ENCODE results near the gene SLC9A5. TPM values are rescaled to one million over a fixed set of nuclear protein-coding genes. Genes with fewer than 3 reads are reported as not detected.

The SLC9A5 gene
- total RNA-seq, 1 donor from 2014 or later = 6.4 TPM

- Mint-ChIP-seq H3K4me1 (ENCODE audit: low read depth) (peaks cover 4% of the 10 kb centered on the region), H3K9me3 (no peaks in the 10 kb centered on the region), H3K27ac (no peak overlapping the region), H3K36me3 (ENCODE audit: low read depth) (no peaks in the 10 kb centered on the region), H3K27me3 (ENCODE audit: low read depth) (no peaks in the 10 kb centered on the region), H3K4me3 (ENCODE audit: low read depth) (no peak overlapping the region)
- intact Hi-C loops (cut with micrococcal nuclease) = loop anchor here (5.0 kb wide), 1 partner anchor 138 kb away; no protein-coding TSS in a partner anchor
- DNase-seq (ENCODE audit: low spot score) = no peak
Observed at GRCh38 chr16:67259705-67260104, 10.9 kb downstream of the SLC9A5 start.

DNA sequence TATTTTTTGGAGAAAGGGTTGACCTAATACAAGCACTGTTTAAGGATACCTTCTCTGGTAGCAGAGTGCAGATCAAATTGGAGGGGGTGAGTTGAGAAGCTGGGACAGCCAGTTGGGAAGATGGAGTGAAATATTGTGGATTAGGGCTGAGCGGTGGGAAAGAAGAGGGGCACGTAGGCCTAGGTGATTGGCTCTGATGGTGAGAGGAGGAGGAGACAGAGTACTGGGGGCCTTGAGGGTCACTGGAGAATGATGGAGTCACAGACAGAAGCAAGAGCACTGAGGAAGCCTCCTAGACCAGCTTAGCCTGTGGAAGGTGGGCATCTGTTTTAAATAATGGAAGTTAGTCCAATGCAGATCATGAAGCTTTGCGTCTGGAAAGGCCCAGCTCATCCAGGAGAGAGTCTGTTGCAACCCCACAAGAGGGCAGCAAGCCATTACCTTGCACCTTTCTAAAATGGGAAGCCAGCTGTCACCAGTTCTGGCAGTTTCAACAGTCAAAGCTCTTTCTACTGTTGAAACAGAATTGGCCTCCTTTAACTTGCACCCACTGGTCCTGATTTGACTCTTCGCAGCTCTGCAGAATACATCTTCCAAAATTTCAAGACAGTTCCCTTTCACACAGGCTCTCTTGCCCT is 11.8 kb downstream of the SLC9A5 start:
- Mint-ChIP-seq H3K4me1 (ENCODE audit: low read depth) (peaks cover 4% of the 10 kb centered on the region), H3K27me3 (ENCODE audit: low read depth) (no peaks in the 10 kb centered on the region), H3K4me3 (ENCODE audit: low read depth) (no peak overlapping the region), H3K9me3 (no peaks in the 10 kb centered on the region), H3K36me3 (ENCODE audit: low read depth) (no peaks in the 10 kb centered on the region), H3K27ac (no peak overlapping the region)
- intact Hi-C loops (cut with micrococcal nuclease) = loop anchor here (5.0 kb wide), 1 partner anchor 137 kb away; no protein-coding TSS in a partner anchor
- DNase-seq (ENCODE audit: low spot score) = no peak

DNA sequence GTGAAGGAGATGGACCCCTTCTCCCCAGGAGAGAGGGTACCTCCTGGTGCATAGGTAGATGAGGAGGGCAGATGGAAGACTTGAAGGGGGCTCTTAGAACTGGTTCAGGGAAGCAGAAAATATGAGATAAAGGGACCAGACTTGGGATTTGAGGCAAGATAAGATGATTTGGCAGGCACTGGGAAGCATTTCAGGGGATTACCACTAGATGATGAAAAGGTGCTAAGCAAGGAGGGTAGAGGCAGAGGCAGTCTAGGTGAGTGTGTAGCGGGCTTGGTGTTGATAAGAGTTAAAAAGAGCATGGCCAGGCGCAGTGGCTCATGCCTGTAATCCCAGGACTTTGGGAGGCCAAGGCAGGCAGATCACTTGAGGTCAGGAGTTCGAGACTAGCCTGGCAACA is 14.4 kb downstream of the SLC9A5 start:
- H3K27ac Mint-ChIP-seq = no peak overlapping the region
- no peak overlapping the region for H3K4me3 Mint-ChIP-seq (ENCODE audit: low read depth)
- DNase-seq (ENCODE audit: low spot score) = no peak
- H3K4me1 Mint-ChIP-seq (ENCODE audit: low read depth) = peaks cover 4% of the 10 kb centered on the region
- H3K36me3 Mint-ChIP-seq (ENCODE audit: low read depth) = peaks cover 3% of the 10 kb centered on the region
- H3K9me3 Mint-ChIP-seq = no peaks in the 10 kb centered on the region
- intact Hi-C loops (cut with micrococcal nuclease) = loop anchor here (5.0 kb wide), 1 partner anchor 134 kb away; no protein-coding TSS in a partner anchor
- no peaks in the 10 kb centered on the region for H3K27me3 Mint-ChIP-seq (ENCODE audit: low read depth)

DNA sequence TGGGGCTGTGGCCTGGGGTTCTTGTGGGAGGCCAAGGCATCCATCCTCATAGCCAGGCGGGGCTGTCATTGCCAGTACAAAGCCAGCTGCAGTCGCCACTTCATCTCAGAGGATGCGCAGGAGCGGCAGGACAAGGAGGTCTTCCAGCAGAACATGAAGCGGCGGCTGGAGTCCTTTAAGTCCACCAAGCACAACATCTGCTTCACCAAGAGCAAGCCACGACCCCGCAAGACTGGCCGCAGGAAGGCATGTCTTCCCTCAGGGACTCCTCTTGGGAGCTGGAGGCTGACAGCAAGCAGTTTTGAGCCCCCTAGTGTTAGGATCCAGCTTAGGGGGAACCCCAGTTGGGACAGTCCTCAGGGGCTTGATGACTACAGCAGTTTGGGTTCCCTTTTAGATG is 15.5 kb downstream of the SLC9A5 start:
- Mint-ChIP-seq H3K4me1 (ENCODE audit: low read depth) (peaks cover 4% of the 10 kb centered on the region), H3K36me3 (ENCODE audit: low read depth) (peaks cover 3% of the 10 kb centered on the region), H3K27me3 (ENCODE audit: low read depth) (no peaks in the 10 kb centered on the region), H3K9me3 (no peaks in the 10 kb centered on the region), H3K4me3 (ENCODE audit: low read depth) (no peak overlapping the region), H3K27ac (no peak overlapping the region)
- no peak for DNase-seq (ENCODE audit: low spot score)
- intact Hi-C loops (cut with micrococcal nuclease) = loop anchor here (5.0 kb wide), 1 partner anchor 133 kb away; no protein-coding TSS in a partner anchor

GRCh38 chr16:67264866-67265265 is 16.1 kb downstream of the SLC9A5 start:
- intact Hi-C loops (cut with micrococcal nuclease) = loop anchor here (5.0 kb wide), 1 partner anchor 132 kb away; no protein-coding TSS in a partner anchor
- H3K27me3 Mint-ChIP-seq (ENCODE audit: low read depth) = no peaks in the 10 kb centered on the region
- H3K36me3 Mint-ChIP-seq (ENCODE audit: low read depth) = peaks cover 3% of the 10 kb centered on the region
- H3K4me3 Mint-ChIP-seq (ENCODE audit: low read depth) = no peak overlapping the region
- no peak overlapping the region for H3K27ac Mint-ChIP-seq
- peaks cover 4% of the 10 kb centered on the region for H3K4me1 Mint-ChIP-seq (ENCODE audit: low read depth)
- no peak for DNase-seq (ENCODE audit: low spot score)
- no peaks in the 10 kb centered on the region for H3K9me3 Mint-ChIP-seq

GRCh38 chr16:67265834-67266233 is 17.1 kb downstream of the SLC9A5 start:
- no peak overlapping the region for H3K27ac Mint-ChIP-seq
- H3K4me1 Mint-ChIP-seq (ENCODE audit: low read depth) = no peaks in the 10 kb centered on the region
- intact Hi-C loops (cut with micrococcal nuclease) = no loop called here

GRCh38 chr16:67268136-67268579 is 19.4 kb downstream of the SLC9A5 start:
- intact Hi-C loops (cut with micrococcal nuclease) = no loop called here

More at GRCh38 chr16:67265834-67266233, 17.1 kb downstream of the SLC9A5 start:
- no peak overlapping the region for H3K4me3 Mint-ChIP-seq (ENCODE audit: low read depth)
- H3K27me3 Mint-ChIP-seq (ENCODE audit: low read depth) = no peaks in the 10 kb centered on the region
- H3K36me3 Mint-ChIP-seq (ENCODE audit: low read depth) = peaks cover 3% of the 10 kb centered on the region
- H3K9me3 Mint-ChIP-seq = no peaks in the 10 kb centered on the region
- DNase-seq (ENCODE audit: low spot score) = no peak

GRCh38 chr16:67269766-67270165 is 21.0 kb downstream of the SLC9A5 start:
- no peak overlapping the region for H3K27ac Mint-ChIP-seq
- H3K36me3 Mint-ChIP-seq (ENCODE audit: low read depth) = peaks cover 8% of the 10 kb centered on the region
- no peaks in the 10 kb centered on the region for H3K4me1 Mint-ChIP-seq (ENCODE audit: low read depth)
- H3K27me3 Mint-ChIP-seq (ENCODE audit: low read depth) = no peaks in the 10 kb centered on the region
- no peak overlapping the region for H3K4me3 Mint-ChIP-seq (ENCODE audit: low read depth)
- no peaks in the 10 kb centered on the region for H3K9me3 Mint-ChIP-seq
- intact Hi-C loops (cut with micrococcal nuclease) = no loop called here
- DNase-seq (ENCODE audit: low spot score) = no peak

More at GRCh38 chr16:67268136-67268579, 19.4 kb downstream of the SLC9A5 start:
- DNase-seq (ENCODE audit: low spot score) = no peak
- Mint-ChIP-seq H3K4me1 (ENCODE audit: low read depth) (no peaks in the 10 kb centered on the region), H3K27me3 (ENCODE audit: low read depth) (no peaks in the 10 kb centered on the region), H3K9me3 (no peaks in the 10 kb centered on the region), H3K27ac (no peak overlapping the region), H3K4me3 (ENCODE audit: low read depth) (no peak overlapping the region), H3K36me3 (ENCODE audit: low read depth) (peaks cover 8% of the 10 kb centered on the region)

- Mint-ChIP-seq H3K4me3 (ENCODE audit: low read depth) (no peak overlapping the region), H3K9me3 (no peaks in the 10 kb centered on the region), H3K27ac (no peak overlapping the region), H3K27me3 (ENCODE audit: low read depth) (no peaks in the 10 kb centered on the region), H3K4me1 (ENCODE audit: low read depth) (peaks cover 3% of the 10 kb centered on the region), H3K36me3 (ENCODE audit: low read depth) (peaks cover 13% of the 10 kb centered on the region)
- DNase-seq (ENCODE audit: low spot score) = no peak
- intact Hi-C loops (cut with micrococcal nuclease) = no loop called here
Observed at GRCh38 chr16:67270931-67271338, 22.2 kb downstream of the SLC9A5 start.

- Mint-ChIP-seq H3K36me3 (ENCODE audit: low read depth) (peaks cover 15% of the 10 kb centered on the region), H3K27me3 (ENCODE audit: low read depth) (no peaks in the 10 kb centered on the region), H3K27ac (no peak overlapping the region), H3K9me3 (no peaks in the 10 kb centered on the region), H3K4me1 (ENCODE audit: low read depth) (peaks cover 5% of the 10 kb centered on the region), H3K4me3 (ENCODE audit: low read depth) (no peak overlapping the region)
- DNase-seq (ENCODE audit: low spot score) = no peak
- intact Hi-C loops (cut with micrococcal nuclease) = no loop called here
Observed at GRCh38 chr16:67271446-67271845, 22.7 kb downstream of the SLC9A5 start.

- intact Hi-C loops (cut with micrococcal nuclease) = no loop called here
- Mint-ChIP-seq H3K27ac (peak overlapping the region; percentile 48), H3K4me1 (ENCODE audit: low read depth) (peaks cover 23% of the 10 kb centered on the region), H3K27me3 (ENCODE audit: low read depth) (no peaks in the 10 kb centered on the region), H3K36me3 (ENCODE audit: low read depth) (peaks cover 22% of the 10 kb centered on the region), H3K9me3 (no peaks in the 10 kb centered on the region), H3K4me3 (ENCODE audit: low read depth) (no peak overlapping the region)
- no peak for DNase-seq (ENCODE audit: low spot score)
Observed at GRCh38 chr16:67275321-67275720, 26.5 kb downstream of the SLC9A5 start.

DNA sequence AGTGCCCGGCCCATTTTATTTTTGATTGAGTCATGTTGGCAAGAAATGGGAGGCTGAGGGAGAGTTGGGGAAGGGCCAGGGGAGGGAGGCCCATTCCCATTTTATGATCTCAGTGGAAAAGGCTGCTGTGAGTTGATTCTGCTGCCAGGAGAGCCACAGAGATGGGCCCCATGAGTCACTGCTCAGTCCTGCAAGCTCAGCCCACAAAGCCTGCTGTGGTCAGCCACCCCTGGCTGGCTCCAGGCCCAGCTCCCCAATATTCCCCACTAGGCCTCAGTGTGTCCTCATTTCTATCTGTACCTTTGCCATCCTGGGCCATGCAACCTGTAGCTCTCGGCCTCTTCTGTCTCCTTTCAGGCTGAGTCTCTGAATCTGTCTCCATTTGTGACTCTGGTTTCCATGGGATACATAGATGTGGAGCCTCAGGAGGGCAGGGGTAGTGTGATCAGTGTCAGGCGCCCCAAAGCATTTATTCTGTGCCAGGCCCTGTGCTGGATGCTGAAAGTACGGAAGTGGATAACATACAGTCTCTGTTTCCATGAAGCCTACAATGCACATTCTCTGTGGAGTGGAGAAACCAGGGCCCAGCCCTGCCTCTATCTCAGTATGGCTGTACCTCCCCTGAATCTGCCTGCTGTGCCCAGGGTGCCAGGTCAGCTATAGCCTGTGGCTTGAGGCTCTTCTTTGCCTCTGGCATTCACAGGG is 28.7 kb downstream of the SLC9A5 start:
- no peak for DNase-seq (ENCODE audit: low spot score)
- peaks cover 17% of the 10 kb centered on the region for H3K36me3 Mint-ChIP-seq (ENCODE audit: low read depth)
- no peaks in the 10 kb centered on the region for H3K9me3 Mint-ChIP-seq
- H3K27ac Mint-ChIP-seq = peak overlapping the region; percentile 84
- peak overlapping the region; percentile 74 for H3K4me3 Mint-ChIP-seq (ENCODE audit: low read depth)
- H3K4me1 Mint-ChIP-seq (ENCODE audit: low read depth) = peaks cover 24% of the 10 kb centered on the region
- H3K27me3 Mint-ChIP-seq (ENCODE audit: low read depth) = no peaks in the 10 kb centered on the region
- intact Hi-C loops (cut with micrococcal nuclease) = no loop called here
